Sigmoid colon (tissue), 4 donors: ENCODE measurements around the gene RNF217.

ENCODE experiments used
- POLR2A ChIP-seq, 2 donors: fragments of 450-650 bp; IDR thresholded peaks; one replicate each; pipeline ENCODE4 v1.6.1; 2016; ENCODE audit warnings: antibody characterized with exemption in 2 of 2, mild to moderate bottlenecking in 2 of 2, moderate library complexity in 2 of 2
- POLR2AphosphoS5 ChIP-seq, 4 donors: sonication (generic); formaldehyde crosslinking; IDR thresholded peaks; one replicate each; pipeline ENCODE4 v1.6.1; 2017; ENCODE audit warnings: antibody characterized with exemption in 4 of 4

GRCh38 chr6:125083684-125083990, 121.4 kb downstream of the RNF217 start:
- TF ChIP-seq POLR2A (IDR thresholded peaks at IDR 0.05), result no peak
- TF ChIP-seq POLR2AphosphoS5 (IDR thresholded peaks at IDR 0.05), result no peak
